SK-N-SH (cell line): ENCODE measurements around the gene CRIM1. TPM values are rescaled to one million over a fixed set of nuclear protein-coding genes. Genes with fewer than 3 reads are reported as not detected.
A peak's percentile ranks its signal among the peaks of the same experiment; 100 is the strongest.

Source experiments
- CTCF ChIA-PET: fragments of 300-600, 350-600 bp; formaldehyde crosslinking; extraction: SDS; loops from one replicate; lab custom pipeline; 2021; lab: Yijun Ruan, JAX
- POLR2A ChIA-PET: fragments of 350-600 bp; sonication (Branson Sonifier 250); formaldehyde crosslinking; extraction: SDS; loops from one replicate; lab custom pipeline; 2020; ENCODE audit warnings: antibody characterized with exemption, inconsistent platforms; lab: Yijun Ruan, JAX
- DNase-seq: peaks from one replicate; pipeline ENCODE4 v3.0.0; 2012
- H2AFZ ChIP-seq: fragments of 200-600 bp; sonication (generic); 2 replicates; pipeline ENCODE4 v1.8.1; 2016; ENCODE audit warnings: antibody characterized with exemption, mild to moderate bottlenecking, low read depth
- H3F3A ChIP-seq: fragments of 200-600 bp; sonication (generic); replicated peaks from 2 replicates; pipeline ENCODE3; 2016; ENCODE audit warnings: antibody characterized with exemption, mild to moderate bottlenecking; ENCODE audit not compliant: insufficient read depth
- H3K27ac ChIP-seq, 2 experiments: fragments of 200-500 bp in 1 of 2; fragments of 200-600 bp in 1 of 2; sonication (Bioruptor generic) in 1 of 2; sonication (generic), shearing (Covaris generic) in 1 of 2; 2 replicates each; pipeline versions ENCODE4 v1.5.1 to v1.6.1; 2014 to 2016; ENCODE audit warnings: low read depth in 2 of 2, inconsistent platforms in 1 of 2, low read length in 1 of 2, mild to moderate bottlenecking in 1 of 2, mixed read lengths in 1 of 2
- H3K27me3 ChIP-seq: fragments of 200-600 bp; sonication (generic), shearing (Covaris generic); 2 replicates; pipeline ENCODE4 v1.6.1; 2016; ENCODE audit warnings: mixed run types; ENCODE audit not compliant: insufficient read depth
- H3K36me3 ChIP-seq, 2 experiments: fragments of 200-500 bp in 1 of 2; fragments of 200-600 bp in 1 of 2; sonication (Bioruptor generic) in 1 of 2; sonication (generic) in 1 of 2; replicated peaks in 1 of 2; 2 replicates each; pipeline versions ENCODE3 to v1.5.1; 2014 to 2016; ENCODE audit warnings: low read length in 1 of 2, mild to moderate bottlenecking in 1 of 2; ENCODE audit not compliant: insufficient read depth in 2 of 2, control insufficient read depth in 1 of 2
- H3K4me1 ChIP-seq, 2 experiments: fragments of 200-500 bp in 1 of 2; fragments of 200-600 bp in 1 of 2; sonication (Bioruptor generic) in 1 of 2; sonication (generic), shearing (Covaris generic) in 1 of 2; 2 replicates each; pipeline versions ENCODE4 v1.5.1 to v1.6.1; 2014 to 2016; ENCODE audit warnings: low read depth in 1 of 2, low read length in 1 of 2, mixed run types in 1 of 2; ENCODE audit not compliant: insufficient read depth in 2 of 2, control insufficient read depth in 1 of 2
- H3K4me2 ChIP-seq: fragments of 200-600 bp; sonication (generic), shearing (Covaris generic); 2 replicates; pipeline ENCODE4 v1.6.1; 2017; ENCODE audit warnings: mixed run types
- H3K4me3 ChIP-seq, 2 experiments: fragments of 200-500 bp in 1 of 2; fragments of 200-600 bp in 1 of 2; sonication (Bioruptor generic) in 1 of 2; sonication (generic), shearing (Covaris generic) in 1 of 2; 2 replicates each; pipeline versions ENCODE4 v1.5.1 to v1.8.1; 2014 to 2016; ENCODE audit warnings: low read depth in 2 of 2, inconsistent platforms in 1 of 2, low read length in 1 of 2, mild to moderate bottlenecking in 1 of 2, mixed read lengths in 1 of 2, moderate library complexity in 1 of 2
- H3K79me2 ChIP-seq: fragments of 200-600 bp; sonication (generic); 2 replicates; pipeline ENCODE4 v1.8.1; 2017; ENCODE audit warnings: mild to moderate bottlenecking; ENCODE audit not compliant: insufficient read depth
- H3K9ac ChIP-seq: fragments of 200-600 bp; sonication (generic); 2 replicates; pipeline ENCODE4 v1.6.1; 2017; ENCODE audit warnings: mixed run types
- H3K9me2 ChIP-seq: fragments of 200-600 bp; sonication (generic); 2 replicates; pipeline ENCODE4 v1.6.1; 2017; ENCODE audit warnings: mixed run types
- H3K9me3 ChIP-seq: fragments of 200-600 bp; sonication (generic); 2 replicates; pipeline ENCODE4 v1.6.1; 2017; ENCODE audit warnings: mixed run types, mild to moderate bottlenecking, moderate library complexity
- H4K20me1 ChIP-seq: fragments of 200-600 bp; sonication (generic); 2 replicates; pipeline ENCODE4 v1.6.1; 2017; ENCODE audit warnings: mild to moderate bottlenecking, mixed run types; ENCODE audit not compliant: insufficient read depth
- CHD2 ChIP-seq: fragments of 150-350 bp; IDR thresholded peaks from 2 replicates; pipeline ENCODE4 v1.6.1; 2018; ENCODE audit warnings: low read length; ENCODE audit not compliant: partially characterized antibody
- ELF1 ChIP-seq: IDR thresholded peaks from 2 replicates; pipeline ENCODE4 v1.4.0; 2012
- EP300 ChIP-seq, 2 experiments: IDR thresholded peaks; 2 replicates each; pipeline versions ENCODE4 v1.4.0 to v1.6.1; 2012; ENCODE audit warnings: borderline replicate concordance in 1 of 2, low read depth in 1 of 2, low read length in 1 of 2
- EZH2phosphoT487 ChIP-seq: fragments of 200-600 bp; sonication (generic); IDR thresholded peaks from 2 replicates; pipeline ENCODE4 v1.6.1; 2017; ENCODE audit warnings: low read depth, mixed run types, mild to moderate bottlenecking, antibody characterized with exemption, moderate library complexity, borderline replicate concordance
- FOSL2 ChIP-seq: IDR thresholded peaks from 2 replicates; pipeline ENCODE4 v1.4.0; 2012; ENCODE audit warnings: low read depth, mild to moderate bottlenecking, moderate library complexity, borderline replicate concordance
- FOXM1 ChIP-seq: IDR thresholded peaks from 2 replicates; pipeline ENCODE4 v1.4.0; 2012; ENCODE audit warnings: low read depth, mild to moderate bottlenecking
- GABPA ChIP-seq: IDR thresholded peaks from 2 replicates; pipeline ENCODE4 v1.4.0; 2012; ENCODE audit warnings: low read depth, mild to moderate bottlenecking
- JUND ChIP-seq: IDR thresholded peaks from 2 replicates; pipeline ENCODE4 v1.4.0; 2012
- MEF2A ChIP-seq: IDR thresholded peaks from 2 replicates; pipeline ENCODE4 v1.4.0; 2012; ENCODE audit warnings: low read depth, borderline replicate concordance
- POLR2AphosphoS5 ChIP-seq: IDR thresholded peaks from 2 replicates; pipeline ENCODE4 v1.6.1; 2012; ENCODE audit warnings: low read depth, low read length
- RFX5 ChIP-seq: IDR thresholded peaks from 2 replicates; pipeline ENCODE4 v1.6.1; 2012; ENCODE audit warnings: mild to moderate bottlenecking, improper control_type of control experiment, low read length
- RXRA ChIP-seq: IDR thresholded peaks from 2 replicates; pipeline ENCODE4 v1.4.0; 2012; ENCODE audit warnings: low read depth, mild to moderate bottlenecking, borderline replicate concordance
- SIN3A ChIP-seq: IDR thresholded peaks from 2 replicates; pipeline ENCODE4 v1.6.1; 2012; ENCODE audit warnings: low read depth, mild to moderate bottlenecking, low read length, moderate library complexity, borderline replicate concordance
- TCF12 ChIP-seq: IDR thresholded peaks from 2 replicates; pipeline ENCODE4 v1.4.0; 2012
- TEAD4 ChIP-seq: IDR thresholded peaks from 2 replicates; pipeline ENCODE4 v1.4.0; 2012; ENCODE audit warnings: mild to moderate bottlenecking, borderline replicate concordance; ENCODE audit not compliant: insufficient read depth
- USF2 ChIP-seq: fragments of 150-350 bp; IDR thresholded peaks from 2 replicates; pipeline ENCODE4 v1.6.1; 2017; ENCODE audit warnings: antibody characterized with exemption, low read length, low read depth, borderline replicate concordance
- YY1 ChIP-seq: IDR thresholded peaks from 2 replicates; pipeline ENCODE4 v1.4.0; 2012; ENCODE audit warnings: low read depth, mild to moderate bottlenecking
- ZBTB33 ChIP-seq: IDR thresholded peaks from 2 replicates; pipeline ENCODE4 v1.4.0; 2012; ENCODE audit warnings: low read depth, borderline replicate concordance
- WGBS: methylation state at CpG from one replicate; pipeline ENCODE4 v1.1.6; 2017; ENCODE audit warnings: low lambda C conversion rate; 5-methylcytosine and 5-hydroxymethylcytosine counted together
- polyA plus RNA-seq, 3 experiments: library from polyadenylated mRNA; depleted of rRNA; stranded (reverse); fragments of >200 nt; gene quantifications; 2 replicates each; pipeline ENCODE4 v1.2.3, GENCODE V29; 2012
- TF ChIP-seq, protein P1 (sequence below): fragments of 150-350 bp; IDR thresholded peaks from 2 replicates; pipeline ENCODE4 v1.6.1; 2016; ENCODE audit warnings: mild to moderate bottlenecking, low read depth, low read length
- TF ChIP-seq, protein P2 (sequence below): IDR thresholded peaks from 2 replicates; pipeline ENCODE4; 2012
- TF ChIP-seq, protein P3 (sequence below): IDR thresholded peaks from 2 replicates; pipeline ENCODE4 v1.4.0; 2012; ENCODE audit warnings: low read depth
- TF ChIP-seq, protein P4 (sequence below): fragments of 200-600 bp; sonication (generic); IDR thresholded peaks from 2 replicates; pipeline ENCODE4 v1.6.1; 2017; ENCODE audit warnings: antibody characterized with exemption, mild to moderate bottlenecking, moderate library complexity

The CRIM1 gene
- polyA plus RNA-seq, 1 of the 3 experiments (the other 2 are of a cell fraction), result 244 TPM

GRCh38 chr2:36561237-36561944 lies 205.8 kb downstream of the CRIM1 start:
- WGBS, result 35% methylated on average over 8 of the region's 8 CpGs
- ChIA-PET CTCF (no interaction called here), POLR2A (no interaction called here)
- H4K20me1 ChIP-seq, result no peaks in the 10 kb centered on the region
- peaks cover 33 to 59% of the 10 kb centered on the region in 2 experiments for H3K36me3 ChIP-seq
- peaks cover 3 to 76% of the 10 kb centered on the region in 2 experiments for H3K4me1 ChIP-seq
- H3K79me2 ChIP-seq, result peaks cover 73% of the 10 kb centered on the region
- peak overlapping the region; percentile 77 to 98; a peak in 3 of 4 replicates for H3K27ac ChIP-seq
- H3K9ac ChIP-seq, result peak overlapping the region; percentile 68
- no peaks in the 10 kb centered on the region for H3K27me3 ChIP-seq
- no peak overlapping the region for H2AFZ ChIP-seq
- no peaks in the 10 kb centered on the region for H3K9me2 ChIP-seq
- 0 out of 4 replicates have a peak overlapping the region, but pooled peaks of 1 of the 2 experiments have one; percentile 6 for H3K4me3 ChIP-seq
- DNase-seq, result no peak
- H3F3A ChIP-seq, result peaks cover 68% of the 10 kb centered on the region
- H3K9me3 ChIP-seq, result no peaks in the 10 kb centered on the region
- H3K4me2 ChIP-seq, result peak overlapping the region; percentile 73
- TF ChIP-seq, protein P1, sequence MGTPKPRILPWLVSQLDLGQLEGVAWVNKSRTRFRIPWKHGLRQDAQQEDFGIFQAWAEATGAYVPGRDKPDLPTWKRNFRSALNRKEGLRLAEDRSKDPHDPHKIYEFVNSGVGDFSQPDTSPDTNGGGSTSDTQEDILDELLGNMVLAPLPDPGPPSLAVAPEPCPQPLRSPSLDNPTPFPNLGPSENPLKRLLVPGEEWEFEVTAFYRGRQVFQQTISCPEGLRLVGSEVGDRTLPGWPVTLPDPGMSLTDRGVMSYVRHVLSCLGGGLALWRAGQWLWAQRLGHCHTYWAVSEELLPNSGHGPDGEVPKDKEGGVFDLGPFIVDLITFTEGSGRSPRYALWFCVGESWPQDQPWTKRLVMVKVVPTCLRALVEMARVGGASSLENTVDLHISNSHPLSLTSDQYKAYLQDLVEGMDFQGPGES, result no peak
- TF ChIP-seq ELF1 (peak; percentile 61; the same call in 1 of the 2 replicates), ZBTB33 (peak; percentile 81; the same call in 1 of the 2 replicates), GABPA (peak; percentile 53), RXRA (peak; percentile 87), USF2 (no peak), JUND (peak; percentile 99), FOSL2 (peak; percentile 98), EZH2phosphoT487 (no peak), TEAD4 (peak; percentile 93), EP300 (IDR thresholded peaks at IDR 0.05; ENCODE audit: borderline replicate concordance in 1 of 2, low read depth in 1 of 2, low read length in 1 of 2) (peak in 1 of 2 experiments; percentile 96; a peak in 2 of 4 replicates), CHD2 (no peak), POLR2AphosphoS5 (peak; percentile 37; the same call in 1 of the 2 replicates), FOXM1 (peak; percentile 84), MEF2A (peak; percentile 54; the same call in 1 of the 2 replicates), RFX5 (no peak), TCF12 (peak; percentile 91), SIN3A (peak; percentile 30; the same call in 1 of the 2 replicates), YY1 (peak; percentile 76; the same call in 1 of the 2 replicates)
- TF ChIP-seq, protein P2, sequence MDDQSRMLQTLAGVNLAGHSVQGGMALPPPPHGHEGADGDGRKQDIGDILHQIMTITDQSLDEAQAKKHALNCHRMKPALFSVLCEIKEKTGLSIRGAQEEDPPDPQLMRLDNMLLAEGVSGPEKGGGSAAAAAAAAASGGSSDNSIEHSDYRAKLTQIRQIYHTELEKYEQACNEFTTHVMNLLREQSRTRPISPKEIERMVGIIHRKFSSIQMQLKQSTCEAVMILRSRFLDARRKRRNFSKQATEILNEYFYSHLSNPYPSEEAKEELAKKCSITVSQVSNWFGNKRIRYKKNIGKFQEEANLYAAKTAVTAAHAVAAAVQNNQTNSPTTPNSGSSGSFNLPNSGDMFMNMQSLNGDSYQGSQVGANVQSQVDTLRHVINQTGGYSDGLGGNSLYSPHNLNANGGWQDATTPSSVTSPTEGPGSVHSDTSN, result peak; percentile 85
- TF ChIP-seq, protein P3, sequence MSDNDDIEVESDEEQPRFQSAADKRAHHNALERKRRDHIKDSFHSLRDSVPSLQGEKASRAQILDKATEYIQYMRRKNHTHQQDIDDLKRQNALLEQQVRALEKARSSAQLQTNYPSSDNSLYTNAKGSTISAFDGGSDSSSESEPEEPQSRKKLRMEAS, result peak; percentile 79
- TF ChIP-seq, protein P4, sequence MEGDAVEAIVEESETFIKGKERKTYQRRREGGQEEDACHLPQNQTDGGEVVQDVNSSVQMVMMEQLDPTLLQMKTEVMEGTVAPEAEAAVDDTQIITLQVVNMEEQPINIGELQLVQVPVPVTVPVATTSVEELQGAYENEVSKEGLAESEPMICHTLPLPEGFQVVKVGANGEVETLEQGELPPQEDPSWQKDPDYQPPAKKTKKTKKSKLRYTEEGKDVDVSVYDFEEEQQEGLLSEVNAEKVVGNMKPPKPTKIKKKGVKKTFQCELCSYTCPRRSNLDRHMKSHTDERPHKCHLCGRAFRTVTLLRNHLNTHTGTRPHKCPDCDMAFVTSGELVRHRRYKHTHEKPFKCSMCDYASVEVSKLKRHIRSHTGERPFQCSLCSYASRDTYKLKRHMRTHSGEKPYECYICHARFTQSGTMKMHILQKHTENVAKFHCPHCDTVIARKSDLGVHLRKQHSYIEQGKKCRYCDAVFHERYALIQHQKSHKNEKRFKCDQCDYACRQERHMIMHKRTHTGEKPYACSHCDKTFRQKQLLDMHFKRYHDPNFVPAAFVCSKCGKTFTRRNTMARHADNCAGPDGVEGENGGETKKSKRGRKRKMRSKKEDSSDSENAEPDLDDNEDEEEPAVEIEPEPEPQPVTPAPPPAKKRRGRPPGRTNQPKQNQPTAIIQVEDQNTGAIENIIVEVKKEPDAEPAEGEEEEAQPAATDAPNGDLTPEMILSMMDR, result no peak
